Stimulated activated CD8-positive, alpha-beta memory T cell treated with anti-CD3 and anti-CD28 coated beads, Interleukin-12 subunit alpha, Interleukin-12 subunit beta, amount 100 ng/mL, for 24 hours (primary cell): ENCODE results near the gene FREM3.
"Not testable (repeated sequence)": the region's sequence is repeated elsewhere in the genome, so short reads cannot be mapped to it uniquely, and the experiment has no call there.

Source experiments
- DNase-seq: peaks from one replicate; pipeline ENCODE4 v3.0.0-alpha.2; 2020; ENCODE audit errors: extremely low read depth

The FREM3 gene

DNA sequence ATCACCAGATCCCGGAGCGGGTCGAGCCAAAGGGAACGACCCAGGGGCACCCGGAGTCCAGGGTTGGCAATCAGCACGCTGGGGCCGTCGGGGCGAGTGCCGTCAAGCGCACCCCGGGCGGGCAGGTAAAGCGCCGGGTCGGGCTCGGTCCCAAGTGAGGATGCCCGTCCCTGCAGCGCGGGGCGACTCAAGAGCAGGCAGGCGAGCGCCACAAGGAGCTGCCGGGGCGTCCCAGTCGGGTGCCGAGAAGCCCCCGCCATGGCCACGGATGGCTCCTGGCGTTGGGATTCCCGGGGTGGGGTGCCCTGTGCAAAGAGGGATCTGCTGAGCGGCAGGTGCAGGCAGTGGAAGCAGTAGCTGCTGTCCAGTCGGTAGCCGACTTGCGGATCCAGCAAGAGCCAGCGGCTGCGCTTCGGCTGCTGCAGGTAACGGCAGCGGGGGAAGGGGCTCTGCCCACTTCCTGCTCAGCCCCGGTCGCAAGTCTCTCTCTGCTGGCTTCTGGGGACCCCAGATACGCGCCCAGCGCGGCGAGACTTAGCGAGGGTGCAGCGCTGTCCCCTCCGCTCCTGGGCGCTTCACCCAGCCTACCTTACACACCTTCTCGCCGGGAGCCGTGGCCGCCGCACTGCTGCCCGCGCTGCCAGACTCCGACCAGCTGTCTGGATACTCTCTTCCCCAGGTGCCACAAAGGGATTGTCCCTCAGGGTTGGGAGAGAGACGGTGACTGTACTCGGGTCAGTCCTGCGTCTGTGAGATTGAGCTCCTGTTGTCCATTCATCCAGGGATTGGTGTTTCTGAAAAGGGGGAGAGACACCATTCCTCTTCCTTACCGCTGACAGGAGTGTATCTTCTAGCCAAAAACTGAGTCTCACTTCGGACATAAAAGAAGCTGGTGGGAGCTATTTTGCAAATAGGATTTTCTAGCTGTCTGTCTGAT, at the start of gene FREM3:
FREM3 (minus strand) TSS at position 260 of the 937 bp plus-strand sequence; CDS start at position 260, 0 bp downstream.
- no peak for DNase-seq

DNA sequence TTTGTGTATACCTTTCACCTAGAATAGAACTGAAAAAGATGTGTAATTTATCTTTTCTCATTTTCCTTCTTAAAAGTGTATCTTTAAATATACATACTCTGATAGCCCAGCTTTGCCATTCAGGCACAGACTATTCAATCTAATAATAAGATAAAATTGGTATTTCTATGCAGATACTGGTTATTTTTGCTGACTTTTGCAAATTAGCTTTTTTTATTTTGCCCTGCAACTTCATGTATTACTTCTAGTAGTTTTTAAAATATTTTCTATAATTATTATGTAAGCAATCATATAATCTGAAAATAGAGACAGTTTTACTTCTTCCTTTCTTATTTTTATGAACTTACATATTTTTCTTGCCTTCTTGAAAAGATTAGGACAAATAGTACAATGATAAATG, 45.4 kb upstream of the FREM3 start:
- no peak for DNase-seq

- no peak for DNase-seq
These were observed 43.1 kb upstream of the FREM3 start for GRCh38 chr4:143743591-143743990.

- no peak for DNase-seq
These were observed 42.4 kb upstream of the FREM3 start for GRCh38 chr4:143742834-143743233.

GRCh38 chr4:143736861-143737260, 36.4 kb upstream of the FREM3 start:
- no peak for DNase-seq

DNA sequence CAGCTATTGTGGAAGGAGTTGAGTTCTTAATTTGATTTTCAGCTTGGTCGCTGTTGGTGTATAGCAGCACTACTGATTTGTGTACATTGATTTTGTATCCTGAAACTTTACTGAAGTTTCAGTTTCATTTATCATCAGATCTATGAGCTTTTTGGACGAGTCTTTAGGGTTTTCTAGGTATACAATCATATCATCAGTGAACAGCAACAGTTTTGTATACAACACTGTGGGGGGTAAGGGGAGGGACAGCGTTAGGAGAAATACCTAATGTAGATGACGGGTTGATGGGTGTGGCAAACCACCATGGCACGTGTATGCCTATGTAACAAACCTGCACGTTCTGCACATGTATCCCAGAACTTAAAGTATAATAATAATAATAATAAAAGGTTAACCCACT, 35.6 kb upstream of the FREM3 start:
- DNase-seq: not testable (repeated sequence)

- DNase-seq: no peak
These were observed 27.7 kb upstream of the FREM3 start for GRCh38 chr4:143728166-143728565.

DNA sequence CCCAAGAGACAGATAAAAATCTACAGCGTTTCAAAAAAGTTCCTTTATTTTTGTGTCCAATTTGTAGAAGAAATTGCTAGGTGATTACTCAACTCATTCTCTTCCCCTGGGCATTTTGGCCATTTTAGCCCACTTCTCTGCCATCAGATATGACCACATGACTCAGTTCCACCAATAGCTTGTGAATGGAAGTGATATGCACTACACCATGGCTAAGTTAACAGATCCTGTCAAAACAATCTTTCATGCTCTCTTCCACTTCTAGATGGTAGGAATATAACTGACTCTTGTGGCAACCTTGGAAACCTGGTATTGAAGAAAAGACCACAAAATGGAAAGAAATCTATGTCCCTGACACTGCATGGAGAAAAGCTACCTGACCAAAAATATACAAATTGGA, 26.2 kb upstream of the FREM3 start:
- DNase-seq: no peak

DNA sequence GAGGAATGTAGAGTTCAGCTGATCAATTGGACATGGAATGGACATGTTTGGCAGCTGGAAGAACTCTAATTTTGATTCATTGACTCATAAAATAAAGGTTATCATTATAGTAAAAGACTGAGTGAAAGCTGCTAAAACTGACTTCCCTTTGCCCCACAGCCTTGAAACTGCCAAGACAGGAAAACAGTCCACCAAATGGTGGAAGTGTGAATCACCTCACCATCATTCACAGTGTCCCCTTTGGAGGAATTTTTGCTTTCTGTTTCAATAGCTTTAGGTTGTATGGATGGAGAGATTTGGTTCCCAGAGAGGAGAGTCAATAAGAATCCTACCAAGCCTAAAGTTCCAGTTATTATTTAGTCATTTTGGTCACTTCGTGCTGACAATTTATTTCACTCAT, 20.8 kb upstream of the FREM3 start:
- DNase-seq: no peak

- DNase-seq: not testable (repeated sequence)
These were observed 18.3 kb upstream of the FREM3 start for GRCh38 chr4:143718748-143719147.

DNA sequence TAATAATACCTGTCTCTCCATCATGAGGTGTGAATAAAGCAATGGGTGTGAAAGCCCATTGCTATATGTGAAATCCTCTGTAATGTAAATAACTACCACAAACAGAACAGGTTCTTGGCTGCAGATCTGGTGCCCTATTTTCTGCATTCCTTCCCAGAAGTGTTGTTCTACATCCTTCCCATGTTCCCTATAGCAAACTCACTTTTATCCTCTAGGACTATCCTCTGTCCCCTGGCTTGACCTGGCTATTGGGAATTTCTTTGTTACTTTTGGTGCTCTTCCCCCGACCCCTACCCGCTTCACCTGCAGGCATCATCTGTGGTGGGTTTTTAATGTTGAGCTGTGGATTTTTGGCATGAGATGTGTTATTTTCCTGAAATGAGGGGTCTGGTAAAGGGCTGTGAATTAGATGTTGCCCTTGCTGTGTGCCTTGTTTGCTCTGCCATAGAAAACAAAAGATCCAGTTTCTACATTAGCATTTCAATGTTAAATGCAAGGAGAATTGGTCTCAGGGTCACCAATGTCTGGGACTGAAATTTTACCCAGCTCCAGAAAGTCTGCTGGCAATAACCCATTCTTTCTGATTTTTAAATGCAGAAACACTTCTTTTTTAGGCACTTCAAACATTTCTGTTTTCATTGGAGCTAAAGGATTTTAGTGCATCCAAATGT, 13.6 kb upstream of the FREM3 start:
- DNase-seq: no peak

DNA sequence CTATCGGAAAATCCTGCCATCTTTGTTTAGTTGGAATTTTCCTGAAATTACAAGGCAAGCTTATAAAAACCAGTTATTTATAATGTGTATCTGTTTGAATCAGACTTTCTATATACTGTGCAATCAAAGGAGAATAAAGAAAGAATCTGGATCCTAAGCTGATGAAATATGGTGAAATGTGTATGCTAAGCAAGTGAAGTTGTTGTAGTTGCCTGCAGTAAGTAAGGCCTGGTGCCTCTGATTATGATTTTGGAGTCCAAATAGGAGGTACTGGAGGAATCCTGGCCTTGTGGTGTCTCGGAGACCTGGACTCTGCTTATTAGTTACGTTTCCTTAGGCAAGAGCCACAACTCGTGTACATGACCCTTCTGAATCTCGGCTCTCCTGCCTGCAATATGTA, 13.1 kb upstream of the FREM3 start:
- DNase-seq: no peak

- no peak for DNase-seq
These were observed 11.7 kb upstream of the FREM3 start for GRCh38 chr4:143712155-143712550.

- DNase-seq: no peak
These were observed 11.2 kb upstream of the FREM3 start for GRCh38 chr4:143711543-143712154.

DNA sequence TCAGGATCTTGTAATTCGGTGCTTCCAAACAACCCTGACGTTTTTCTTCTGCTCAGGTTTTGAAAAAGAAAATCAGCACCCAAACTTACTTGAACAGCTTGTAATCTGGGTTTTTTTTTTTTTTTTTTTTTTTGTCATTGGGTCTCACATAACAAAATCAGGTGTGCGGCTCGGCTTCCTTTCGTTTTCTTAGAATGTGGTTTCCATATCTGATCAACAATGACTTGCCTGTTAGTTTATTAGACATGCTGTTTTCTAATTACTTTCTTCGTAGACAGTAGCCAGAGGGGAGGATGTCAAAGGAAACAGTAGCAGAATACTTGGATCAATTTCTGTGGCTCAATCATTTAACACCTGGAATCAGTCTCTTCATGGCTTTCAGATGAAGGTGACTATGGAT, 890 bp upstream of the FREM3 start:
- no peak for DNase-seq

DNA sequence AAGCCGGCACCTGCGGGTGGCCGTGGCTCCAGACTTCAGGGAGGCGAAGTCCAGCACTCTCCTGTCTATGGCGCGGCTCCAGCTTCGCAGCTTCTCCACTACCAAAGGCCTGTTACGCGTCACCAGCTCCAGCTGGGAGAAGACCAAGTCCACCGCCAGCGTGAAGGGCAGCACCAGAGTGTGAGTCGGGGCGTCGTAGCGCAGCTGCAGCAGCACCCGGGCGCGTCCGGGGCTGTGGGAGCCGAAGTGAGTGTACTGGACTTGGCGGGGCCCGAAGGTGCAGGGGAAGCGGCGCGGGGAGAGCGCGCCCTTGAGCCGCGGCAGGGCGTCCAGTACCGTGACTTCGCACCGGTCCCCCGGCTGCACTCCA, 444 bp downstream of the FREM3 start:
- no peak for DNase-seq

GRCh38 chr4:143699331-143700045, 987 bp downstream of the FREM3 start:
- DNase-seq: no peak

GRCh38 chr4:143693856-143694255, 6.6 kb downstream of the FREM3 start:
- no peak for DNase-seq

DNA sequence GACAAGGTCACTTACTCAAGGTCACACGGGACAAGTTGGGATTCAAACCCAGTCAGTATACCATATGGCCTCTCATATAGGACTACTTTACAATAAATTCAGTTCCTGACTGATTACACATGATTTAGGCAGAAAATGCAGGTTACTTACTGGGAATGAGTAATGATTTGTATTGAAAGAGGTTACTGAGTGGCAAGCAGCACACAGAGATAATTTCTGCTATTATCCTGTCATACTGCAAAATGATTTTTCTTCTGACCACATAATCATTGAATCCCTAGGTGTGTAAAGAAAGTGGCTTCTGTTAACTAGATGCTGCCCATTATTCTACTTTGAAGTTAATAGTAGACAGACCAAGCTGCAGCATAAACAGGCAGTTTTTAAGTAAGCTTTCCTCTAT, 8.2 kb downstream of the FREM3 start:
- no peak for DNase-seq

DNA sequence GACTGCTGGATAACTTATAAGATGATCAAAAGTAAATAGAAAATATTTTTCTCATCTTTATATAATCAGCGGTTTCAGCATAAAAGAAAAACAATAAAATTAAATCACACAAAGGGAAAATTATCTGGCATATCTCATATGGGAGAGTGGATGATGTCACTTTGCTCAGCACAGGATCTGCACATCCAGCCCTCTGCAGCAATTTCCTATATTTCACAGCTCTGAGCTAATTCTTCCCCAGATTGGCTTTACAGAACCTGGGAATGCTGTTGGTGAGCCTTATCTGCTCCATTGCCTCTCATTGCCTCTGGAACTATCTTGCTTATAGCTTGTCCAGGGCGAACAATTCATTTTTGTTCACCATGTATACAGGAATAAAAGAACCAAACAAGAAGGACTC, 21.0 kb downstream of the FREM3 start:
- no peak for DNase-seq

DNA sequence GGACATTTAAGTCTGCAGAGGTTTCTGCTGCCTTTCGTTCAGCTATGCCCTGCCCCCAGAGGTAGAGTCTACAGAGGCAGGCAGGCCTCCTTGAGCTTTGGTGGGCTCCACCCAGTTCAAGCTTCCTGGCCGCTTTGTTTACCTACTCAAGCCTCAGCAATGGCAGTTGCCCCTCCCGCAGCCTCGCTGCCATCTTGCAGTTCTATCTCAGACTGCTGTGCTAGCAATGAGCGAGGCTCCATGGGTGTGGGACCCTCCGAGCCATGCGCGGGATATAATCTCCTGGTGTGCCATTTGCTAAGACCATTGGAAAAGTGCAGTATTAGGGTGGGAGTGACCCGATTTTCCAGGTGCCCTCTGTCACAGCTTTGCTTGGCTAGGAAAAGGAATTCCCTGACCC, 26.8 kb downstream of the FREM3 start:
- not testable (repeated sequence) for DNase-seq

- DNase-seq: no peak
These were observed 31.4 kb downstream of the FREM3 start for GRCh38 chr4:143668930-143669552.
